GM12891 (cell line): Measurements from ENCODE around the gene ANO2. TPM values are rescaled to one million over a fixed set of nuclear protein-coding genes. Genes with fewer than 3 reads are reported as not detected.

Source experiments
- DNase-seq: peaks from one replicate; pipeline ENCODE4 v3.0.0; 2011; ENCODE audit warnings: low spot score; ENCODE audit not compliant: insufficient read length
- FAIRE-seq: peaks from 2 replicates; lab custom pipeline; 2011; peaks lifted over from hg19 to GRCh38; lab: Jason Lieb, UNC
- PAX5 ChIP-seq: IDR thresholded peaks from 2 replicates; pipeline ENCODE4 v1.6.1; 2011; ENCODE audit warnings: low read length, moderate library complexity, mild to moderate bottlenecking; ENCODE audit not compliant: insufficient read depth, severe bottlenecking
- POLR2A ChIP-seq: IDR thresholded peaks from 2 replicates; pipeline ENCODE4 v1.6.1; 2011; ENCODE audit warnings: low read depth, low read length, control low read depth
- POLR2AphosphoS5 ChIP-seq: IDR thresholded peaks from 2 replicates; pipeline ENCODE4 v1.6.1; 2011; ENCODE audit warnings: low read depth, low read length, control low read depth
- POU2F2 ChIP-seq: IDR thresholded peaks from 2 replicates; pipeline ENCODE4 v1.6.1; 2011; ENCODE audit warnings: low read depth, mild to moderate bottlenecking, control low read depth, low read length, moderate library complexity
- SPI1 ChIP-seq: IDR thresholded peaks from 2 replicates; pipeline ENCODE4 v1.6.1; 2011; ENCODE audit warnings: low read depth, low read length, control low read depth
- TAF1 ChIP-seq: IDR thresholded peaks from 2 replicates; pipeline ENCODE4 v1.6.1; 2011; ENCODE audit warnings: low read depth, low read length, control low read depth
- polyA plus RNA-seq: library from polyadenylated mRNA; unstranded; fragments of >200 nt; gene quantifications from one replicate; pipeline ENCODE4 v1.2.1, GENCODE V29; 2012; ENCODE audit warnings: low read depth, missing spikeins, inconsistent platforms; ENCODE audit not compliant: missing spikeins

Gene ANO2
- polyA plus RNA-seq = not detected

DNA sequence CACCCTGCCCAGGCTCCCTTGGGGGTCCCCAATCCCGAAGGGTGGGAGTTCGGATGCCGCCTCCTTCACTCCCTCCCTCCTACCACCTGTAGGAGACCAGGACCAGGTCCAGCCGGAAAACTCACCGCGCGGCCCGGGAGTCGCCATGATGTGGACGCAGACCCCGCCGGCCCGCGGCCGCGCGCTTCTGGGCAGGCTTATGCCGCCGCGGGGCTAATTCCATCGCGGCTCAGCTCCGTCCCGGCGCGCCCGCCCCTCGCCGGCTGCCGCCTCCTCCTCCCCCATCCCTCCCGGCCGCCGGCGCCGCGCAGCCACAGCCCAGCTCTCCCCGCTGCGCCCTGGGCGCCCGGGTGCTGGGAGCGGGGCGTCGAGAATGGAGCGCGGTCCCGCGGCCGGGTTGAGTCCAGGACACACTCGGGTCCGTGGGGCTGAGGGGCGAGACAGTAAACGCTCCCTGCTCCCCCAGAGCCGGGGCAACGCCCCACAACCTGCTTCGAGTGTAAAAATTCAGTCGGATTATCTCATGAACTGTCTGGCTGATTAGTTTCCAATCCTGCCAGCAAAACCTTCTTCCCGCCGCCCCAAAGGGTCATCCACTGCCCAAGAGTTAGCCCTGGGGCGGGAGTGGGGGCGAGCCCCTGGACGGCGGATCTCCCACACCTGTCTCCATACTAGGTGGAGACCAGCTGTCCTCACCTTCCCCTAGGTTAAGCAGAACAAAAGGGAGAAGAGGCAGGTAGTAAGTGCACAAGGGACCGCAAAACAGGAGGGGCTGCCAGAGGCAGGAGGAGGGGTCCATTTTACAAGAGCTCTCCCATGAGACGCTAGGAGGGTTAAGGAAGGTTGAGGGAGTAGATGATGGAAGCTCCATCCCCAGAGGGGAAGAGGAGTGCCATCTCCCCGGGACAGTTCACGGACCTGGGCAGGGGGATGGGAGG lies at the start of gene ANO2:
ANO2 (minus strand) TSS at position 189 of the 938 bp plus-strand sequence; CDS start at position 147, 42 bp downstream.
- FAIRE-seq (no peak), DNase-seq (no peak)
- TF ChIP-seq TAF1 = no peak
- no peak for TF ChIP-seq POLR2AphosphoS5
- no peak for TF ChIP-seq PAX5

DNA sequence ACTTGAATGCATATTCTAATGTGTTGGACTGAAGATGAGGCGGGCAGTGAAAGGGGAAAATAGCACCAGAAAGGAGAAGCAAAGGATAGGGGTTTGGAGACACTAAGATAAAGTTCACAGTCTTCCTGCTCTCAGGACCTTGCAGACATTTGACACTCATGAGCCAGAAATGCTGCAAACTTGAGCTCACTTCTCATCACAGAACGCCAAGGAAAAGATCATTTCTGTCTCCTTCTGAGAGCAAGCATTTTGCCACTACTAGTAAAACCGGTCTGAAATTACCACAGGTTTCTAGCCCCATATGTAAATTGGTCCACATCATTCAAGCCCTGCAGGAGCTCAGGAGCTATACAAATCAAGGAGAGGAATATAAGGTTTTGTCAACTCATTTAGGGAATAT lies 44.6 kb upstream of the ANO2 start:
- FAIRE-seq = no peak
- no peak for TF ChIP-seq SPI1
- no peak for TF ChIP-seq PAX5
- no peak for TF ChIP-seq TAF1
- TF ChIP-seq POLR2A = no peak
- no peak for TF ChIP-seq POLR2AphosphoS5
- TF ChIP-seq POU2F2 = no peak
- no peak for DNase-seq

DNA sequence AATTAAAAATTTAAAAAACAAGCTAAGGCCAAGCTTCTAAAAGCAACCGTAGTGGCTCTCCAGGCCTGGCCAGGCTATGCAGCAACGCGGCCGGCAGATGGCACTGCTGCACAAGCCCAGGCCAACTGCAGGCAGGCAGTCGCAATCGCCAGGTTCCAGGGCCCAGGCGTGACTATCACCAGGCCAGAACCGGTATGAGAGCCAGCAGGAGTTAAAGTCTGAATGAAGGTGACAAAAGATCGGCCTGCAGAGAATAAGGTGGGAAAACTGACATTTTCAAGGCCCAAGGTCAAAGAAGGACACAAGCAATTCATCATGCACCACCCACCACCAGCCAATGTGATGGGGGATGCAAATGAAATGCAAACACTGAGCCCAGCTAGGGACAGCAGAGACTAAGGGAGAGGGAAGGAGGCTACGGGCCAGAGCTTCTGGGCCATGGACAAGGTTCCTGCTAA lies 43.6 kb upstream of the ANO2 start:
- FAIRE-seq = peak; percentile 92
- peak; percentile 76 for DNase-seq
- TF ChIP-seq POLR2A = no peak
- TF ChIP-seq POU2F2 = peak; percentile 38; the same call in 1 of the 2 replicates

DNA sequence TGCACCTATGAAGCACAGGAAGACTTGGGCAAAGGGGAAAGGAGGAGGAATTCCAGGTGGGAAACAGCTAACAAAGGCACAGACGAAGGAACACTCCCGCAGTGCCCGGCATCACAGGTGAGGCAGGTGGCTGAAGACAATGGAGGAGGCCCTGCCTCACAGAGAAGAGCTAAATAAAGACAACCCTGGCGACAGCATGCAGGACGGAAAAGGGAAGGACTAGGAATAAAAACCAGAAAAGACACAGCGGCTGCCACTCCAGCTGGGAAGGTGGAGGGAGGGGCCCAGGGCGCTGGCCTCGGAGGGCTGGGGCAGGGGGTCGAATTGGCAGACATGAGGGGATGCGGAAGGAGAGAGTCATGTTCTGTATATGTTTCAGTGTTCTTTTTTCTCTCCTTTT lies 43.0 kb upstream of the ANO2 start:
- no peak for TF ChIP-seq PAX5
- TF ChIP-seq POLR2A = no peak
- no peak for TF ChIP-seq POU2F2
- no peak for TF ChIP-seq POLR2AphosphoS5
- no peak for TF ChIP-seq SPI1
- TF ChIP-seq TAF1 = no peak
- DNase-seq (no peak), FAIRE-seq (no peak)

DNA sequence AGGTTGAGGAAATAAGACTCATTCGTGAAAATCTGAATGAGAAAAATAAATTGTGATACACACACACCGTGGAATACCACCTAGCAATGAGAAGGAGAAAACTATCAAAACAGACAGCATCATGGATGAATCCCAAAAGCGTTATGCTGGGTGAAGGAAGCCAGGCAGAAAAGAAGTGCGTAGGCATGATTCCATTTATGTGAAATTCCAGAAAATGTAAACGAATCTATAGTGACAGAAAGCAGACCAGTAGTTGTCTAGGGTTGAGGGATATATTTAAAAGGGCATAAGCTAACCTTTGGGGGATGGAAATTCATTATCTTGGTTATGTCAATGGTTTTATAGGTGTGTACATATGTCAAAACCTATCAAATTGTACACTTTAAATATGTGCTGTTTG lies 42.5 kb upstream of the ANO2 start:
- FAIRE-seq (no peak), DNase-seq (no peak)
- TF ChIP-seq POLR2A = no peak
- no peak for TF ChIP-seq POU2F2
- no peak for TF ChIP-seq PAX5

DNA sequence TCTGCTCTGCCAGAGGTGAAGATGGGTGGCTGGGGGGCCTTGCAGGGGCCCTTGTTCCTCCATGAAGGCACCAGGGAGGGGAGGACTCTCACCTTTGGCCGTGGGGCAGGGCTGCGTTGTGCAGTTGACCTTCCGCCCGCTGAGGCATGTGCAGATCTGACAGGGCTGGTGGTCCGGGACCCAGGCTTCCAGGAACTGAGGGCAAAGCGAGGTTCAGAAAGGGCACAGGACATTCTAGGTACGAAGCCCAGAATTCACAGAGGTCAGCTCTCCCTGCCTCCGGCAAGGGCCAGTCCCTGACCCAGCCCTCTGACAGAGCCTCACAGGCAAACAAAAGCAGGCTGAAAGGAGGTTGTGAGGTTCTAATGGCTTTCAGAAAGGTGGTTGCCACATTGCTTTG lies 40.4 kb upstream of the ANO2 start:
- FAIRE-seq = no peak
- TF ChIP-seq POU2F2 (no peak), POLR2AphosphoS5 (no peak), TAF1 (no peak), SPI1 (no peak), POLR2A (no peak), PAX5 (no peak)
- no peak for DNase-seq

DNA sequence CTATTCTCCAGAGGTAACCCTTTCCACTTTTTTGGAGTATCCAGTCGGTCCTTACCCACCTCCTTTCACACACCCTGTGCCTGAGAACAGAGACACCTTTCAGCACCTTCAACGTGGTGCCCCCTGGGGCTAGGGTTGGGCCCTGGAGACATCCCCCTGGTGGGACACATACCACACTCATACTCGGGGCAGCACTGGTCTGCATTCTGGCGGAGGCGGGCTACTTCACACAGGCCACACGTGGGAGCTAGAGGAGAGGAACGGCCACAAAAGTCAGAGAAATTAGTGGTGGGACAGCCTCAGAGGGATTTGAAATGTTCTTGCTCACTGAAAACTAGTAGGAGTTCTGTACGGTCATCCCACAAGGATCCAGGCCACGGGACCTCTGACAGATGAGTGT lies 39.8 kb upstream of the ANO2 start:
- TF ChIP-seq PAX5 (no peak), POLR2A (no peak), TAF1 (no peak), SPI1 (no peak), POU2F2 (no peak), POLR2AphosphoS5 (no peak)
- DNase-seq (no peak), FAIRE-seq (no peak)

DNA sequence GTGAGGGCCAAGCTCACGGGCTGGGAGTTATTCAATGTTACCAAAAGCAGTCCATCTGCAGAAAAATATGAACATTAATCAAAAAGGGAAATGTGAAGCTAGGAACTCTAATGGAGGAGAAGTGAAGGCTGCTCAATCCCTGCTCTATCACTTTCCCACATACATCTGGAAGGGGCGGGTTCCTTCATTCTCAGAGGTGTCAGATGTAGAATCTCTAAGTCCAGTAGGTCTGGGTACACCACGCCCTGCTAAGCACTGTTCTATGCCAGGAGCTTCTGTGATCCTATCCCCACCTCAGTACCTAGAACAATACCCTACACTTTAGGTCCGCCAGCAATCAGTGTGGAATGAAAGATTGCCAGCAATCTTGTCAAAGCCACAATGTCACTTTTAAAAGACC lies 37.0 kb upstream of the ANO2 start:
- FAIRE-seq (no peak), DNase-seq (no peak)
- no peak for TF ChIP-seq PAX5
- TF ChIP-seq SPI1 = no peak

DNA sequence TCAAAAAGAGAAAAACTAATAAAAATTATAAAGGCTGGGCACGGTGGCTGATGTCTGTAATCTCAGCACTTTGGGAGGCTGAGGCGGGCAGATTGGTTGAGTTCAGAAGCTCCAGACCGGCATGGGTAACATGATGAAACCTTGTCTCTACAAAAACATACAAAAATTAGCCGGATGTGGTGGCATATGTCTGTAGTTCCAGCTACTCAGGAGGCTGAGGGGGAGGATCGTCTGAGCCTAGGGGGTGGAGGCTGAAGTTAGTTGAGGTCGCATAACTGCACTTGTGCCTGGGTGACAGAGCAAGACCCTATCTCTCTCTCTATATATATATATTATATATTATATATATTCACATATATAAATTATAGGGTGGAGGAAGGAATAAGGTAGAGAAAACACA lies 32.5 kb upstream of the ANO2 start:
- FAIRE-seq = no peak

DNA sequence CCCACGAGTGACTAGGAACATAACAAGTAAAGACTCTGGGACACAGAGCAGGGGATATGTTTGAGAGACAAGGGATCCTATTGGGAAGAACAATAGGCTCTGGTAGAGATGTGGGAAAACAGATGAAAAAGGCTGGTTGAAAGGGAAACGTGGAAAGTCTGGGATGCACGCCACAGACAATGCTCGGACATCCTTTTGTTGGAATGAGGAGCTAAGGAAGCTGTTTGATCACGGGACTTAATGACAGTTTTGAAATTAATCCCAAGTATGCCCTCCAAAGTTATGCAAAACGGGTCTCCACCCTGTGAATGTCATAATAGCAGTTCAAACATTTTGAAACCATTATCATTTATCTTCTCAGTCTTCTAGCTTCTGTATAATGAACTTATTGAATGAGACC lies 31.7 kb upstream of the ANO2 start:
- FAIRE-seq (no peak), DNase-seq (no peak)
- TF ChIP-seq POLR2A = no peak
- TF ChIP-seq SPI1 = no peak
- TF ChIP-seq POLR2AphosphoS5 = no peak
- TF ChIP-seq TAF1 = no peak
- TF ChIP-seq PAX5 = no peak
- TF ChIP-seq POU2F2 = no peak

More for the DNA sequence above, 32.5 kb upstream of the ANO2 start:
- no peak for TF ChIP-seq TAF1
- TF ChIP-seq POU2F2 = no peak
- no peak for TF ChIP-seq POLR2AphosphoS5
- TF ChIP-seq PAX5 = no peak
- TF ChIP-seq POLR2A = no peak
- TF ChIP-seq SPI1 = no peak
- no peak for DNase-seq
